Endometrium (tissue), 2 donors: Measurements from ENCODE around the gene GMDS.

ENCODE experiments used
- FAIRE-seq: peaks from 2 replicates; lab custom pipeline; 2012; peaks lifted over from hg19 to GRCh38; lab: Jason Lieb, UNC
- donor health status: control.
- donor health status: control.

Gene GMDS

GRCh38 chr6:2132916-2133315 is 112.5 kb downstream of the GMDS start:
- FAIRE-seq, result no peak

- no peak for FAIRE-seq
Observed at GRCh38 chr6:2132416-2132815, 113.0 kb downstream of the GMDS start.

GRCh38 chr6:2129182-2129621 is 116.2 kb downstream of the GMDS start:
- no peak for FAIRE-seq

GRCh38 chr6:2127484-2127911 is 117.9 kb downstream of the GMDS start:
- no peak for FAIRE-seq

- FAIRE-seq, result no peak
Observed at GRCh38 chr6:2126351-2126750, 119.1 kb downstream of the GMDS start.

GRCh38 chr6:2125158-2125557 is 120.2 kb downstream of the GMDS start:
- no peak for FAIRE-seq

- FAIRE-seq, result no peak
Observed at GRCh38 chr6:2124260-2124709, 121.1 kb downstream of the GMDS start.

GRCh38 chr6:2120912-2121311 is 124.5 kb downstream of the GMDS start:
- FAIRE-seq, result no peak

GRCh38 chr6:2119275-2119674 is 126.1 kb downstream of the GMDS start:
- FAIRE-seq, result no peak

- no peak for FAIRE-seq
Observed at GRCh38 chr6:2118136-2118535, 127.3 kb downstream of the GMDS start.

- FAIRE-seq, result no peak
Observed at GRCh38 chr6:2117447-2117846, 128.0 kb downstream of the GMDS start.

- no peak for FAIRE-seq
Observed at GRCh38 chr6:2116496-2116895, 128.9 kb downstream of the GMDS start.

- no peak for FAIRE-seq
Observed at GRCh38 chr6:2114100-2114499, 131.3 kb downstream of the GMDS start.

- FAIRE-seq, result no peak
Observed at GRCh38 chr6:2111162-2111677, 134.2 kb downstream of the GMDS start.

- no peak for FAIRE-seq
Observed at GRCh38 chr6:2110504-2110903, 134.9 kb downstream of the GMDS start.

- FAIRE-seq, result no peak
Observed at GRCh38 chr6:2109796-2110195, 135.6 kb downstream of the GMDS start.

- no peak for FAIRE-seq
Observed at GRCh38 chr6:2108700-2109306, 136.6 kb downstream of the GMDS start.

GRCh38 chr6:2104524-2104880 is 140.9 kb downstream of the GMDS start:
- peak; percentile 79 for FAIRE-seq

- no peak for FAIRE-seq
Observed at GRCh38 chr6:2103765-2104523, 141.5 kb downstream of the GMDS start.

- FAIRE-seq, result no peak
Observed at GRCh38 chr6:2102966-2103365, 142.4 kb downstream of the GMDS start.

- peak; percentile 62 for FAIRE-seq
Observed at GRCh38 chr6:2102316-2102883, 143.0 kb downstream of the GMDS start.

- no peak for FAIRE-seq
Observed at GRCh38 chr6:2101213-2101612, 144.2 kb downstream of the GMDS start.

- no peak for FAIRE-seq
Observed at GRCh38 chr6:2099870-2100269, 145.5 kb downstream of the GMDS start.
